ENCODE results near the gene CNTNAP2. TPM values are rescaled to one million over a fixed set of nuclear protein-coding genes. Genes with fewer than 3 reads are reported as not detected.

The CNTNAP2 gene
- total and polyA plus RNA-seq, 7 donors: 0.60 to 2.4 (median 1.7) TPM

DNA sequence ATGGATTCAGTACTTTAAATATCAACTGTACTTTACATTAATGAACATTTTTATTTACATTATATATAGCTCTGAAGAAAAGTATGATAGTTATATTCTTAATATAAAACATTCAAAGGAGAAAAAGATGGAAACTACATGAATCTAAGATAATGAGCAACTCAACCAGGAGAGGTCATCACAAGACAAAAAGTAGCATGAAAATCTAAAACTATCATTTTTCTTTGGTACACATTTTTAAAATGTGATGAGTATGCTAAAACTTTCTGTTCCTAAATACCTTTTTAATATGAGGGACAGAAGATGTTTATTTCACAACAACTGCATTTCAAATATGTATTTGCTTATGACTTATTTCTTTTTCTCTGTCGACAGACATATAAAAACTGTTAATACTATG, 2.4 kb downstream of the CNTNAP2 start:
- TF ChIP-seq POLR2A (IDR thresholded peaks at IDR 0.05): no peak
- TF ChIP-seq POLR2AphosphoS5 (IDR thresholded peaks at IDR 0.05): no peak
- no peak for TF ChIP-seq EP300 (IDR thresholded peaks at IDR 0.05)
- TF ChIP-seq, protein P1, sequence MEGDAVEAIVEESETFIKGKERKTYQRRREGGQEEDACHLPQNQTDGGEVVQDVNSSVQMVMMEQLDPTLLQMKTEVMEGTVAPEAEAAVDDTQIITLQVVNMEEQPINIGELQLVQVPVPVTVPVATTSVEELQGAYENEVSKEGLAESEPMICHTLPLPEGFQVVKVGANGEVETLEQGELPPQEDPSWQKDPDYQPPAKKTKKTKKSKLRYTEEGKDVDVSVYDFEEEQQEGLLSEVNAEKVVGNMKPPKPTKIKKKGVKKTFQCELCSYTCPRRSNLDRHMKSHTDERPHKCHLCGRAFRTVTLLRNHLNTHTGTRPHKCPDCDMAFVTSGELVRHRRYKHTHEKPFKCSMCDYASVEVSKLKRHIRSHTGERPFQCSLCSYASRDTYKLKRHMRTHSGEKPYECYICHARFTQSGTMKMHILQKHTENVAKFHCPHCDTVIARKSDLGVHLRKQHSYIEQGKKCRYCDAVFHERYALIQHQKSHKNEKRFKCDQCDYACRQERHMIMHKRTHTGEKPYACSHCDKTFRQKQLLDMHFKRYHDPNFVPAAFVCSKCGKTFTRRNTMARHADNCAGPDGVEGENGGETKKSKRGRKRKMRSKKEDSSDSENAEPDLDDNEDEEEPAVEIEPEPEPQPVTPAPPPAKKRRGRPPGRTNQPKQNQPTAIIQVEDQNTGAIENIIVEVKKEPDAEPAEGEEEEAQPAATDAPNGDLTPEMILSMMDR (IDR thresholded peaks at IDR 0.05): no peak
- Histone ChIP-seq H3K27ac (no peak overlapping the region), H3K4me1 (peaks cover 0 to 17% (median 9%) of the 10 kb centered on the region in 4 donors), H3K4me3 (no peak overlapping the region), H3K27me3 (peaks cover 7 to 74% (median 14%) of the 10 kb centered on the region in 3 donors), H3K36me3 (no peaks in the 10 kb centered on the region), H3K9me3 (no peaks in the 10 kb centered on the region)
- 72 to 93% methylated on average over 1 of the region's 1 CpG for WGBS, 2 donors
- intact Hi-C loops (cut with DNase I): no loop called here
- DNase-seq: no peak

DNA sequence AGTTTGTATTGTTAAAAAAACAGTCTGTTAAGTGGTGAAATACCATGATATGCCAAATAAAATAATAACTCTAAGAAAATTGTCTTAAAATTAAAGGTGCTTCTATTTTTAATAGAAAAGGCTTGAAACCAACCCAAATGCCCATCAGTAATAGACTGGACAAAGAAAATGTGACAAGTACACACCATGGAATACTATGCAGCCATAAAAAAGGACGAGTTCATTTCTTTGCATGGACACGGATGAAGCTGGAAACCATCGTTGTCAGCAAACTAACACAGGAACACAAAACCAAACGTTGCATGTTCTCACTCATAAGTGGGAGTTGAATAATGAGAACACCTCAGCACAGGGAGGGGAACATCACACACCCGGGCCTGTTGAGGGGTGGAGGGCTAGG, 7.1 kb downstream of the CNTNAP2 start:
- WGBS, 2 donors: 83 to 90% methylated on average over 5 of the region's 5 CpGs
- Histone ChIP-seq H3K27me3 (peaks cover 0 to 36% (median 7%) of the 10 kb centered on the region in 3 donors), H3K4me3 (no peak overlapping the region), H3K9me3 (no peaks in the 10 kb centered on the region), H3K4me1 (no peaks in the 10 kb centered on the region), H3K36me3 (no peaks in the 10 kb centered on the region), H3K27ac (no peak overlapping the region)
- intact Hi-C loops (cut with DNase I): no loop called here
- DNase-seq: no peak
- no peak for TF ChIP-seq POLR2AphosphoS5 (IDR thresholded peaks at IDR 0.05)
- TF ChIP-seq POLR2A (IDR thresholded peaks at IDR 0.05): no peak
- no peak for TF ChIP-seq EP300 (IDR thresholded peaks at IDR 0.05)
- TF ChIP-seq, protein P1 (IDR thresholded peaks at IDR 0.05): no peak

DNA sequence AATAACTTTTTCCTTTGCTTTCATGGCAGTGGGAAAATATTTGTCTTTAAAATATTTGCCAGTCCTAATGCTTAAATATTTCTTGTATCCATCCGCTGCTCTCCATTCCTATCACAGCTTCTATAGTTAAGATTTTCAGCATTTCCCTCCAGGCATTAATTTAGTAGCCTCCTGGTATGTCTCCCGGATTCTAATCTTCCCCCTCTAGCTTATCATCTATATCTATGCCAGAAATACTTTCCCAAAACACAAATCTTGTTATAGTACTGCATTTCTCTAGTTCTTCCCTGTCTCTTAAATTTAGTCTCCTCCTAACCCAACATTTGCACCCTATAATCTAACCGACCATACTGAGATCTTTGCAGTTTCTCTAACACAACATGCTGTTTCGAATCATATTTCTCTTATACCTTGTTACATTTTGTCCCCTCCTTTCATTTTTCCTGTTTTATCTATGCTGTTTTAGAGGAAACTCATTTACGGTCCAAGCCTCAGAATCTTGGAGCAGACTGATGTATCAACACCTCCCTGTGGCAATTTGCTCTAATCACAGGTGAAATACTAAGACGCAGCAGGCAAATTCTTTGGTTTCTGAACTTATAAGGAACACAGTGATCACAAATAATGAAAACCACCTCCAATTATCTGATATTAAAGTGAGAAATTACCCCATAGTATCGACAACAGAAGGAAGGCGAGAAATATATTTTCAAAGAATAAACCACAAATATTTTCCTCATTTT, 10.3 kb downstream of the CNTNAP2 start:
- no peak for TF ChIP-seq EP300 (IDR thresholded peaks at IDR 0.05)
- no peak for TF ChIP-seq POLR2A (IDR thresholded peaks at IDR 0.05)
- TF ChIP-seq, protein P1 (IDR thresholded peaks at IDR 0.05): no peak
- TF ChIP-seq POLR2AphosphoS5 (IDR thresholded peaks at IDR 0.05): no peak
- WGBS, 2 donors: 78 to 84% methylated on average over 8 of the region's 8 CpGs
- Histone ChIP-seq H3K4me3 (no peak overlapping the region), H3K27me3 (peaks cover 0 to 11% (median 0%) of the 10 kb centered on the region in 3 donors), H3K36me3 (no peaks in the 10 kb centered on the region), H3K4me1 (no peaks in the 10 kb centered on the region), H3K27ac (no peak overlapping the region), H3K9me3 (no peaks in the 10 kb centered on the region)
- no peak for DNase-seq
- intact Hi-C loops (cut with DNase I): no loop called here

DNA sequence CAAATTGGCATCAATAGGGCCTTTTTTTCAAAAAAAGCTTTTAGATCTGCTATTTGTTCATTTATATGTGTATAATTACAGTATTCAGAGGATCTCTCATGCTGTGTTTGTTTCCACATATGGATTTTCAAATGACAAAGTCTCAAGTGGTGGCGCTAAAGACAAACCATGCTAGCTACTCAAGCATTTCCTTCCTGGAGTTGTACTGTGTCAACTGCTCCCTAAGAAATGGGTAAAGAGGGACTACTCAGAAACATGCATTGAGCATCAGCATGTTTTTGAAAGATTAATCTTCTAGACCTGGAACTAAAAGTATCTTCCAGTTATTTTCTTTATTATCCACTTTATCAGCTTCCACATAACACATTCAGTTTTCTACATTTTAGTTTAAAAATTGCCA, 12.7 kb downstream of the CNTNAP2 start:
- DNase-seq: no peak
- WGBS, 2 donors: 32 to 38% methylated on average over 1 of the region's 1 CpG
- no peaks in the 10 kb centered on the region for H3K27me3 ChIP-seq
- no peak overlapping the region for H3K4me3 ChIP-seq
- TF ChIP-seq, protein P1 (IDR thresholded peaks at IDR 0.05): no peak
- no peak for TF ChIP-seq EP300 (IDR thresholded peaks at IDR 0.05)
- intact Hi-C loops (cut with DNase I): no loop called here
- no peaks in the 10 kb centered on the region for H3K9me3 ChIP-seq
- H3K36me3 ChIP-seq: no peaks in the 10 kb centered on the region
- no peaks in the 10 kb centered on the region for H3K4me1 ChIP-seq
- H3K27ac ChIP-seq: no peak overlapping the region

DNA sequence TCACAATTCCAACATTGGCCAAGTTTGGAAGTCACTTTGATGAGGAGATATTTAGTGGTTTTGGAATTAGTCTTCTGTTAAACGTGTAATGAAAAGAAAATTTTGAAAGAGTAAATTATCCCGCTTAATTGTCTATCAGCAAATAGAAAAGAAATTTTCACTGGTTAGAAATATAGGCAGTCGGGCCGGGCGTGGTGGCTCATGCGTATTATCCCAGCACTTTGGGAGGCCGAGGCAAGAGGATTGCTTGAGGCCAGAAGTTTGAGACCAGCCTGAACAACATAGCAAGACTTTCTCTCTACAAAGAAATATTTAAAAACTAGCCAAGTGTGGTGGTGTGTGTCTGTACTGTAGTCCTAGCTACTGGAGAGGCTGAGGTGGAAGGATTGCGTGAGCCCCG, 13.4 kb downstream of the CNTNAP2 start:
- 89 to 97% methylated on average over 9 of the region's 9 CpGs for WGBS, 2 donors
- no peaks in the 10 kb centered on the region for H3K27me3 ChIP-seq
- no peak for DNase-seq
- no peak overlapping the region for H3K27ac ChIP-seq
- H3K4me3 ChIP-seq: no peak overlapping the region
- H3K36me3 ChIP-seq: no peaks in the 10 kb centered on the region
- no peaks in the 10 kb centered on the region for H3K9me3 ChIP-seq
- H3K4me1 ChIP-seq: no peaks in the 10 kb centered on the region
- intact Hi-C loops (cut with DNase I): no loop called here
- TF ChIP-seq, protein P1 (IDR thresholded peaks at IDR 0.05): no peak
- TF ChIP-seq POLR2AphosphoS5 (IDR thresholded peaks at IDR 0.05): no peak
- TF ChIP-seq POLR2A (IDR thresholded peaks at IDR 0.05): no peak
- TF ChIP-seq EP300 (IDR thresholded peaks at IDR 0.05): no peak
